ENCODE measurements around the gene THAP3. TPM values are rescaled to one million over a fixed set of nuclear protein-coding genes. Genes with fewer than 3 reads are reported as not detected.

THAP3 gene
- polyA plus RNA-seq, 1 donor from 2014 or later, result 51.5 TPM

DNA sequence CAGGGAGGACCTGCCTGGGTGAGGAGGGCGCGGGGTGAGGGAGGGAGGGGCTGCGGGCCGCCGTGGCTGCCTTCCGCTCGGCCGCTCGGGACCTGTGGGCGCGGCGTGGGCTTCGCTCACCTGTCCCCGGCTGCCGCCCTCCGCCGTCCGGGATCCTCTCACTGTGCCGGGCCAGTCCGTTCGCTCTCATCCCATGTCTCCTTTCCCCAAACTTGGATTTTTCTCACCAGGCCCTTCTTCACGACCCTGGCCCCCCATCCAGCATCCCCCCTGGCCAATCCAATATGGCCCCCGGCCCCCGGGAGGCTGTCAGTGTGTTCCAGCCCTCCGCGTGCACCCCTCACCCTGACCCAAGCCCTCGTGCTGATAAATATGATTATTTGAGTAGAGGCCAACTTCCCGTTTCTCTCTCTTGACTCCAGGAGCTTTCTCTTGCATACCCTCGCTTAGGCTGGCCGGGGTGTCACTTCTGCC is 44.5 kb upstream of the THAP3 start:
- H3K9ac ChIP-seq (ENCODE audit: low read length), result peak overlapping the region; percentile 90
- no peaks in the 10 kb centered on the region for H3F3A ChIP-seq (ENCODE audit: insufficient read depth, low read length, poor library complexity, severe bottlenecking)
- H3K36me3 ChIP-seq (ENCODE audit: insufficient read depth, low read length), result no peaks in the 10 kb centered on the region
- no peaks in the 10 kb centered on the region for H3K9me3 ChIP-seq (ENCODE audit: low read length)
- peak overlapping the region; percentile 90 for H3K27ac ChIP-seq (ENCODE audit: low read length)
- no peaks in the 10 kb centered on the region for H4K20me1 ChIP-seq (ENCODE audit: insufficient read depth)
- no peaks in the 10 kb centered on the region for H3K27me3 ChIP-seq (ENCODE audit: insufficient read depth, low read depth, low read length)
- peak overlapping the region; percentile 79 for H3K4me2 ChIP-seq (ENCODE audit: low read length)
- peak overlapping the region; percentile 97 for H3K4me3 ChIP-seq (ENCODE audit: low read length)
- no peaks in the 10 kb centered on the region for H3K9me2 ChIP-seq (ENCODE audit: insufficient read depth, low read length)
- peaks cover 17% of the 10 kb centered on the region for H3K79me2 ChIP-seq (replicated peaks; ENCODE audit: insufficient read depth, low read length)
- H2AFZ ChIP-seq (ENCODE audit: low read depth, low read length), result peak overlapping the region; percentile 91
- TF ChIP-seq MXI1 (conservative IDR thresholded peaks at IDR 0.05; ENCODE audit: poor library complexity, severe bottlenecking) (peak; percentile 60), SMC3 (conservative IDR thresholded peaks at IDR 0.05; ENCODE audit: poor library complexity) (no peak), TAF1 (IDR thresholded peaks at IDR 0.05; ENCODE audit: low read depth) (no peak)

DNA sequence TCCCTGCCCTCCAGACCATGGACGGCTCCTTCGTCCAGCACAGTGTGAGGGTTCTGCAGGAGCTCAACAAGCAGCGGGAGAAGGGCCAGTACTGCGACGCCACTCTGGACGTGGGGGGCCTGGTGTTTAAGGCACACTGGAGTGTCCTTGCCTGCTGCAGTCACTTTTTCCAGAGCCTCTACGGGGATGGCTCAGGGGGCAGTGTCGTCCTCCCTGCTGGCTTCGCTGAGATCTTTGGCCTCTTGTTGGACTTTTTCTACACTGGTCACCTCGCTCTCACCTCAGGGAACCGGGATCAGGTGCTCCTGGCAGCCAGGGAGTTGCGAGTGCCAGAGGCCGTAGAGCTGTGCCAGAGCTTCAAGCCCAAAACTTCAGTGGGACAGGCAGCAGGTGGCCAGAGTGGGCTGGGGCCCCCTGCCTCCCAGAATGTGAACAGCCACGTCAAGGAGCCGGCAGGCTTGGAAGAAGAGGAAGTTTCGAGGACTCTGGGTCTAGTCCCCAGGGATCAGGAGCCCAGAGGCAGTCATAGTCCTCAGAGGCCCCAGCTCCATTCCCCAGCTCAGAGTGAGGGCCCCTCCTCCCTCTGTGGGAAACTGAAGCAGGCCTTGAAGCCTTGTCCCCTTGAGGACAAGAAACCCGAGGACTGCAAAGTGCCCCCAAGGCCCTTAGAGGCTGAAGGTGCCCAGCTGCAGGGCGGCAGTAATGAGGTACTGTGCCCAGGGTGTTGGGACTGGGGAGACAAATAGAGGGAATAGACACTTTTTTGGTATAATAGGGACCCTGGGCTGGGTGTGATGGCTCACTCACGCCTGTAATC is 43.9 kb upstream of the THAP3 start:
- TF ChIP-seq, protein P1, sequence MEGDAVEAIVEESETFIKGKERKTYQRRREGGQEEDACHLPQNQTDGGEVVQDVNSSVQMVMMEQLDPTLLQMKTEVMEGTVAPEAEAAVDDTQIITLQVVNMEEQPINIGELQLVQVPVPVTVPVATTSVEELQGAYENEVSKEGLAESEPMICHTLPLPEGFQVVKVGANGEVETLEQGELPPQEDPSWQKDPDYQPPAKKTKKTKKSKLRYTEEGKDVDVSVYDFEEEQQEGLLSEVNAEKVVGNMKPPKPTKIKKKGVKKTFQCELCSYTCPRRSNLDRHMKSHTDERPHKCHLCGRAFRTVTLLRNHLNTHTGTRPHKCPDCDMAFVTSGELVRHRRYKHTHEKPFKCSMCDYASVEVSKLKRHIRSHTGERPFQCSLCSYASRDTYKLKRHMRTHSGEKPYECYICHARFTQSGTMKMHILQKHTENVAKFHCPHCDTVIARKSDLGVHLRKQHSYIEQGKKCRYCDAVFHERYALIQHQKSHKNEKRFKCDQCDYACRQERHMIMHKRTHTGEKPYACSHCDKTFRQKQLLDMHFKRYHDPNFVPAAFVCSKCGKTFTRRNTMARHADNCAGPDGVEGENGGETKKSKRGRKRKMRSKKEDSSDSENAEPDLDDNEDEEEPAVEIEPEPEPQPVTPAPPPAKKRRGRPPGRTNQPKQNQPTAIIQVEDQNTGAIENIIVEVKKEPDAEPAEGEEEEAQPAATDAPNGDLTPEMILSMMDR (IDR thresholded peaks at IDR 0.05; ENCODE audit: poor library complexity, severe bottlenecking), result no peak
- no peak for TF ChIP-seq EZH2 (IDR thresholded peaks at IDR 0.05; ENCODE audit: borderline replicate concordance, insufficient read depth, low read length, poor library complexity, severe bottlenecking)
- TF ChIP-seq EP300 (conservative IDR thresholded peaks at IDR 0.05; ENCODE audit: poor library complexity, severe bottlenecking), result no peak
- TF ChIP-seq, protein P2, sequence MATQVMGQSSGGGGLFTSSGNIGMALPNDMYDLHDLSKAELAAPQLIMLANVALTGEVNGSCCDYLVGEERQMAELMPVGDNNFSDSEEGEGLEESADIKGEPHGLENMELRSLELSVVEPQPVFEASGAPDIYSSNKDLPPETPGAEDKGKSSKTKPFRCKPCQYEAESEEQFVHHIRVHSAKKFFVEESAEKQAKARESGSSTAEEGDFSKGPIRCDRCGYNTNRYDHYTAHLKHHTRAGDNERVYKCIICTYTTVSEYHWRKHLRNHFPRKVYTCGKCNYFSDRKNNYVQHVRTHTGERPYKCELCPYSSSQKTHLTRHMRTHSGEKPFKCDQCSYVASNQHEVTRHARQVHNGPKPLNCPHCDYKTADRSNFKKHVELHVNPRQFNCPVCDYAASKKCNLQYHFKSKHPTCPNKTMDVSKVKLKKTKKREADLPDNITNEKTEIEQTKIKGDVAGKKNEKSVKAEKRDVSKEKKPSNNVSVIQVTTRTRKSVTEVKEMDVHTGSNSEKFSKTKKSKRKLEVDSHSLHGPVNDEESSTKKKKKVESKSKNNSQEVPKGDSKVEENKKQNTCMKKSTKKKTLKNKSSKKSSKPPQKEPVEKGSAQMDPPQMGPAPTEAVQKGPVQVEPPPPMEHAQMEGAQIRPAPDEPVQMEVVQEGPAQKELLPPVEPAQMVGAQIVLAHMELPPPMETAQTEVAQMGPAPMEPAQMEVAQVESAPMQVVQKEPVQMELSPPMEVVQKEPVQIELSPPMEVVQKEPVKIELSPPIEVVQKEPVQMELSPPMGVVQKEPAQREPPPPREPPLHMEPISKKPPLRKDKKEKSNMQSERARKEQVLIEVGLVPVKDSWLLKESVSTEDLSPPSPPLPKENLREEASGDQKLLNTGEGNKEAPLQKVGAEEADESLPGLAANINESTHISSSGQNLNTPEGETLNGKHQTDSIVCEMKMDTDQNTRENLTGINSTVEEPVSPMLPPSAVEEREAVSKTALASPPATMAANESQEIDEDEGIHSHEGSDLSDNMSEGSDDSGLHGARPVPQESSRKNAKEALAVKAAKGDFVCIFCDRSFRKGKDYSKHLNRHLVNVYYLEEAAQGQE (IDR thresholded peaks at IDR 0.05; ENCODE audit: borderline replicate concordance), result no peak
- TF ChIP-seq RAD21 (conservative IDR thresholded peaks at IDR 0.05), result no peak
- Histone ChIP-seq H3K27ac (ENCODE audit: low read length) (peak overlapping the region; percentile 90), H3K79me2 (replicated peaks; ENCODE audit: insufficient read depth, low read length) (peaks cover 17% of the 10 kb centered on the region), H3K36me3 (ENCODE audit: insufficient read depth, low read length) (no peaks in the 10 kb centered on the region), H3K4me3 (ENCODE audit: low read length) (peak overlapping the region; percentile 97), H3K9ac (ENCODE audit: low read length) (peak overlapping the region; percentile 90), H3K4me2 (ENCODE audit: low read length) (peak overlapping the region; percentile 79), H4K20me1 (ENCODE audit: insufficient read depth) (no peaks in the 10 kb centered on the region), H3K9me3 (ENCODE audit: low read length) (no peaks in the 10 kb centered on the region), H3K9me2 (ENCODE audit: insufficient read depth, low read length) (no peaks in the 10 kb centered on the region), H3F3A (ENCODE audit: insufficient read depth, low read length, poor library complexity, severe bottlenecking) (no peaks in the 10 kb centered on the region), H2AFZ (ENCODE audit: low read depth, low read length) (no peak overlapping the region), H3K27me3 (ENCODE audit: insufficient read depth, low read depth, low read length) (no peaks in the 10 kb centered on the region)
